HG03103 (cell line): ENCODE data around the gene SORCS2.

Experiments
- ATAC-seq: cut with Tn5 transposase; IDR thresholded peaks from one replicate; pipeline ENCODE4 v1.9.1; 2021; ENCODE audit warnings: low read depth; ENCODE audit not compliant: unreplicated experiment

Gene SORCS2

DNA sequence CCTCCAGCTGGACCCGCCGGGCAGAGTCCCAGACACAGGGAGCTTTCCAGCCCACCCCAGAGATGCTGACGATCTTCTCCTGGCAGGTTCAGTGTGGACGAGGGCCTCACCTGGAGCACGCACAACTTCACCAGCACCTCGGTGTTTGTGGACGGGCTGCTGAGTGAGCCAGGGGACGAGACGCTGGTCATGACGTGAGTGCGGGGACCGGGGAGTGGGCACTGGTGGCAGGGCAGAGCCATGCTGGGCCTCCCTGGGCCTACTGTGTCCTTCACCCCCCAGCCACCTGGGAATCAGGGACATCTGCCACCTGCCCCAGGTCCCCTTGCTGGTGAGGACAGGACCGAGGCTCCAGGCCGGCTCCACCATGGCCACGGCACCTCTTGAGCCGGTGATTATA lies 511.8 kb downstream of the SORCS2 start:
- no peak for ATAC-seq

DNA sequence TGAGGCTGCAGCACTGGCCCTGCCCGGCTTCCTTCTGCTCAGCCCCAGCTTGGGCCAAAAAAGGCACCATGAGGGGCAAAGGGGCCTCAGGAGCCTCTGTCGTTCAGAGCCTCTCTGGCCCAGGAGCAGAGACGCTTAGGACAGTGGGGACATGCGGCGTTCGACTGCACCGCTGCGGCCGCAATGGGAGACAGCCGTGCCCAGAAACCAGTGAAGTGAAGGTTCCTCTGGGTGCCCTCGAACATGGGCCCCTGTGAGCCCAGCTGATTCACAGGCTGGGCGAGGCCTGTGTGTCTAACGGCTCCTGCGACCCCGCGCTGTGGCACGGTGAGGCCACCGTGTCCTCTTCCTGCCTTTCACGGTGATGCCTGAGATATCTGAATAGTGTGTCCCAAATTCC lies 512.3 kb downstream of the SORCS2 start:
- ATAC-seq, result no peak

DNA sequence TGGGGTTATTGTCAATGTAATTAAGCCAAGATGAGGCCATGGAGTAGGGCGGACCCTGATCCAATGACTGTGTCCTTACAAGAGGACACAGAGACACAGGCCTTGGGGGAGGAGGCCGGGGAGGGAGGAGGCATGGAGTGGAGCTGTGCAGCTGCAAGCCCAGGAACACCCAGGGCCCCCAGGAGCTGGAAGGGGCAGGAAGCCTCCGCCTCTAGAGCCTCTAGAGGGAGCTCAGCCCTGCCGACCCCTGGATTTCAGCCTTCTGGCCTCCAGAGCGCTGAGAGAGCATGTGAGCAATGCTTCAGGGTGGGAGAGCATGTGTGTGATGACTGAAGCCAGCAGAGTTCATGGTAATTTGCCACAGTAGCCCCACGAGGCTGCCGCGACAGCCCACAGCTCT lies 512.7 kb downstream of the SORCS2 start:
- ATAC-seq, result no peak

DNA sequence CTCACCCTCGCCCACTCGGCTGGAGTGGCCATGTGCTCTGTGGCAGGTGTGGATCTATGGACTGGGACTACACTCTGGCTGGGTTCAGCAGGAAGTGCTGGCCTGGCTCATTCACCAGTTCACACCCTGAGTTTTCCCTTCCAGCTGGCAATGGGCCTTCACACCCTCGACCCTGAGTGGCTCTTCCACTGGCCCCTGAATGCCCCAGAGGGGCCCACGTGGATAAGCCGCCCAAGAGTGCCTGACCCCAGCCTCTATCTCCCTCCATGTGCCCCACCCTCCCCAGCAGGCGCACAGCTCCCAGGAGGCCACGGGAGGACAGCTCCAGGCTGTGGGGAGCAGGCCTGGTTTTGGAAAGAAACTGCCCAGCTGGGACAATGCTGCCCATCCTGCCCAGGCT lies 513.3 kb downstream of the SORCS2 start:
- ATAC-seq, result no peak

DNA sequence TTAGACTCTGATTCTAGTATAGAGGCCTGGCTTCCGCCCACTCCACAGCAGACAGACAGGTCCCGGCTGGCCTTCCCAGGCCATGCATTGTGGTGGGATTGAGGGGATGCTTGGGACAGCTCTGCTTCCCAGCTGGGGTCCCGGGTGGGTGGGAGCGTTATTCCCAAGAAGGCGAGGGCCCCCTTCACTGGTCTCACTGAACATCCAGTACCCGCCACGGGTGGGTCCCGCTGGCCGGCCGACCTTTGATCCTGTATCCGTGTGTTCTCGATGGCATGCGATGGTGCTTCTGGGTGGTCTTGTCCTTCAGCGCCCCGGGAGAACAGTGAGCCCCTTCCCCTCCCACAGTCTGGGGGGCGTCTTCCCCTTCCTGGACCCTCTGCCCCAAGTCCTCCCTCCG lies 515.9 kb downstream of the SORCS2 start:
- ATAC-seq, result no peak

DNA sequence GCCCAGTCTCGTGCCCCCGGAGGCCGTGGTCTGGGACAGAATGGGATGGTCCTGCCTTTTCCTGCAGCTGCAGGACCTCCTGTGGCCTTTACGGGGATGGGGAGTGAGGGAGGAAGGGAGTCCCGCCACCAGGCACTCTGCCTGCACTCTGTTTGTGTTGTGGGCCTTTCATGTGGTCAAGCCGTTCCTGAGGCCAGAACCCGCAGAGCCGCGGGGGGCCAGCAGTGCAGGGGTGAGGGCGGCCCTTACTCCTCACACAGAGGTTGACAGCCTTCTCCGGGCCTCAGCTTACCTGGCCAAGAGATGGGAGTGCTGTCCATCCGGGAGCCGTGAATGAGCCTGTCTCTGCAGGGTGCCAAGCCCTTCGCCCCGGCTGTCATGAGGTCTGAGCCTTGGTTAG lies 516.6 kb downstream of the SORCS2 start:
- no peak for ATAC-seq

DNA sequence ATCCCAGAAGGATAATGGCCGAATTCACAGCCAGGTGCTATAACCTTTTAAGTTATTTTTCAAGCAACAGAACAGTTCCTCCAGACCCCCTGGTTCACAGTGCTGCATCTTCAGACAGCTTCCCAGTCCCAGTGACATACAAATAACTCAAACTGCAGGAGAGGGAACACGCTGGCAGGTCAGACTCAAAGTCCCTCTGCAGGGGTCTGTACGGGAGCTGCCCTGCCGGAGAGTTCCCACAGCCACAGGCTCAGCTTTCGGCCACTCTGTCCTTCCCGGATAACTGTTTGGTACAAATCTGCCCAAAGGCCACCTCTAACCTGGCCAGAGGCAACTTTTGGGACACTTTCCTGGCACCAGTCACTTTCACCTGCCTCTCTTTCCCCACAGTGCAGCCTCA lies 517.1 kb downstream of the SORCS2 start:
- ATAC-seq, result no peak

DNA sequence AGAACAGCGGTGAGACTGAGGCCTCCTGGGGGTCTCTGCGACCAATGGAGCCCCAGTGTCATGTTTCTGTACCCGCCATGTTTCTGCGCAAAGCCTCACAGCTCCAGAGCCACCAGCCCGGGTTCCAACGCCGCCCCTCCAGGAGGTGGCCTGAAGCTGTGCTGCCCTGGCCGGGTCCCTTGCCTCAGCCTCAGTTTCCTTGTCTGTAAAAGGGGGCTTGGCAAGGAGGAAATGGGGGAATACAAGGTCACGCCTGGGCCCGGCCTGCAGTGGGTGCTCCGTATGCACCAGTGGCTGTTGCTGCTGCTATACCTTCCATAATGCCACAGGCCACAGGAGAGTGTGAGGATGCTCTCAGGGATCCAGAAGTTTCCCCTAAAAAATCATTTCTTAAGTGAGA lies 517.8 kb downstream of the SORCS2 start:
- no peak for ATAC-seq

DNA sequence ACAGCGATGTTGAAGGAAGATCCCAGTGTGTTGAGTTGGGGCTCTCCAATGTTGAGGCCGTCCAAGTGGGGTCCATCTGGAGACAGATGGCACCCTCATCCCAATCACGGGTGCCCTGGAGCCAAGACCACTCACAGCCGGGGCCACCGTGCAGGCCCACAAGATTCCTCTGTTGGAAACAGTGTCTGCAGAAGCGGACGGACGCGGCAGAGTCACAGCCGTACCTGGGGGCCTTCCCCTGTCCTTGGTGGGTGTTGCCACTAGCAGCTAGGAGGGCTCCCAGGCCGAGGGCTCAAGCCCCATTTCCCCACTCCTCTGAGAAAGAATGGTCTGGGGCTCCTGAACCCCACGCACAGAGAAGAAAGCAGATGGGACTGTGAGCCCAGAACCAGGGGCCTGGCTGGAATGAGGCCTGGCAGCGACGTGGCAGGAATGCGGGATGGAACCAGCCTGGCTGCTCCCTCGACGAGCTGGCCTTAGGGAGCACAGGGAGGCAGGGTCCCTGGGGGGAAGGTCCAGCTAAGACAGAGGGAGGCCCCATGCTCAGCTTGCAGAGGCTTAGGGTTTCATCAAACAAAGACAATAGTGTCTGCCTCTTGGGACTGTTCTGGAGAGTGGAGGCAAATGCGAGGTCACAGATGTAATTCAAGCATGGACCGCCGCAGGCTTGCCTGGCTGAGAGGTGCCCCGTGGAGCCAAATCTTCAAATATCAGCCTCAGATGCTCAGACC lies 518.4 kb downstream of the SORCS2 start:
- ATAC-seq, result no peak

DNA sequence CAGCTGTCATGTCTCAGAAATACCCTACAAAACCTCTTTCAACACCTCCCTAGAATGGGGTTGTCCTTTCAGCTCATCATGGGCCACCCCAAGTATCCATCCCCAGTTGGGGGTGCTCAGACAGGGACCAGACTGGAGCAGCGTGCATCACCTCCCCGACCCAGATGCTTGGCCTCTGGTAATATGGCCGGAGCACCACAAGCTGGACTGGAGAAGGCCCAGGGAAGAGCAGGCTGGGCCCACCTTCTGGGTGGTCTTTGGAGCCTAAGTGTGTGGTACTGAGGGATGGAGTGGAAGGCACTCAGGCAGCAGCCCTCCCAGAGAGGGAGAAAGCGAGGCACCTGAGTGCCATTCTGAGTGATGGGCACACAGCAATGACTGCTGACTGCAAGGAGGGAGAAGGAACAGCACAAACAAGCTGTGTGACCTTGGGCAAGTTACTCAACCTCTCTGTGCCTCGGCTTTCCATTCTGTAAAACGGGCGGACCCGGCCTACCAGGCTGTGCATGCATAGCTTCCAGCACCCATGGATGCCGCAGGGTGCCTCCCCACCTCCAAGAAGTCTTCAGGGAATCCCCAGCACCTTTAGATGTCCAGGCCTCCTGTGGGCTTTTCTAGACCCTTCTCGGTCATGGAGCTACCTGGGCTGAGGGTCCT lies 519.1 kb downstream of the SORCS2 start:
- no peak for ATAC-seq

DNA sequence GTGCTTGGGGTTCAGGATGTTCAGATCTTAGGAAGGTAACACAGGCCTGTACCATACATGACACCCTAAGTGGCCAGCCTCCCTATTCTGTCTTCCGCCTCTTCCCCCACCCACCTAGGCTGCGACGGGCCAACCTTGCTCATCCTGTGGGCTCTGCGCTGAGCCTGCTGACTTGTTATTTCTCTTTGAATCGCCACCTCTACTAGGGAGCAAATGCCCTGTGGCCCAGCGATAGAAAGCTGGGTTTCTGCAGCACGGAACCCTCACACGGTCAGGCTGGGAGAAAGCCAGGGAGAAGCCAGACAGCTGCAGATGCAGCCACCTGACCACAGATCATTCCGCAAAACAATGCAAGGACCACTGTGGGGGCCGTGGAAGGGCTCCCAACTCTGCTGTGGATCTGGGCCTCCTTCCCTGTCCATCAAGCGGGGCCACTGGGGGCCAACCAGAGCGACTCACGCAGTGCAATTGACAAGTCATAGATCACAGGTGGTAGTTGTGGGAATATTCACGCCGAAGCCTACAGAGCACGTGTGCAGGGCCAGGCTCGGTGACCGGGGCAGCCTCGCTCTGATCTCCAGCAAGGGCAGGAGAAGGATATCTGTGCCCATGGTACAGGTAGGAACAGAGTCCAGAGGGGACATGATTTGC lies 519.8 kb downstream of the SORCS2 start:
- no peak for ATAC-seq

DNA sequence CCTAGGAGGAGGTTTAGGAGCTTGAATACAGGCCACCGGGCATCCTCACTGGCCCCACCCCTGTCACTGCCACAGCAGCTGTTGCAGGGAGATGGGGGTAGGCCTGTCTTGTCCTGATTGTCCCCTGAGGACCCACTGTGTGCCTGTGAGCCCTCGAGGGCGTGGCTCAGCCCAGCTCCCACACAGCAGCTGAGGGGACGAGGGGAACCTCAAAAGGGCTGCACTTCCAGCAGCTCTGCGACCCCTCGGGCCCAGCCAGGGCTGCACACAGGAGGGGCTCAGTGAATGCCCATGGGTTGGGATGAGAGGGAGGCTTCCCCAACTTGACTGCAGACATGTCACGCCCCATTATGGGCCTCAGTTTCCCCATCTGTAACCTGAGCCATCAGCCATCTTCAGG lies 521.4 kb downstream of the SORCS2 start:
- ATAC-seq, result no peak

DNA sequence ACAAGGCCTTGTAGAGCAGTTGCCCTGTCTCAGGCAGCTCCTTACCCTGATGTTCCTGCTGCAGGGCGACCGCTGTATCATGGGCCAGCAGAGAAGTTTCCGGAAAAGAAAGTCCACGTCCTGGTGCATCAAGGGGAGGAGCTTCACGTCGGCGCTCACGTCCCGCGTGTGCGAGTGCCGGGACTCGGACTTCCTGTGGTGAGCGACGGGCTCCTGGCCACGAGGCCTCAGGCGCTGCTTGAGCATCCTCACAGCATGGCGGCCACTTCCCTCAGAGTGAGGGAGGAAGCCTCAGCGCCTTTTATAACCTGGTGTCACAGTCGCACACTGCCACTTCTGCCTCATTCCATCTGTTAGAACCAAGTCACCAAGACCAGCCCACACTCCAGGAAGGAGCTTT lies 521.8 kb downstream of the SORCS2 start:
- no peak for ATAC-seq

DNA sequence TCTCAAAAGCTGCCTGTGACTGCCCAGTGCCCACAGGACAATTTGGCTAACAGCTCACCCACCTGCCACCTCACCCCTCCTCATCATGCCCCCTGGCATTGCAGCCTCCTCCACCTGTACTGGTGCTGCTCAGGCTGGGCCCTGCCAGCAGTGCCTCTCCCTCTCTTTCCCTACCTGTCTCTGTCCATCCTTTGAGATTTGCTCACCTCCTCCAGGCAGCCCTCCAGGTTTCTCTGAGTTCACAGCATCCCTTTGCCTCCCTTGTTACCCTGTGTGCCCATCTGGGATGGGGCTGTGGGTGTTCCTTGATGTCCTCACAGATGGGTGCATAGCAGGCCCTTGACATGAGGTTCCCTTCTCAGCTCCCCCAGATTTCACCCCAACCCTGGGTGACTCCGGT lies 522.4 kb downstream of the SORCS2 start:
- ATAC-seq, result no peak

DNA sequence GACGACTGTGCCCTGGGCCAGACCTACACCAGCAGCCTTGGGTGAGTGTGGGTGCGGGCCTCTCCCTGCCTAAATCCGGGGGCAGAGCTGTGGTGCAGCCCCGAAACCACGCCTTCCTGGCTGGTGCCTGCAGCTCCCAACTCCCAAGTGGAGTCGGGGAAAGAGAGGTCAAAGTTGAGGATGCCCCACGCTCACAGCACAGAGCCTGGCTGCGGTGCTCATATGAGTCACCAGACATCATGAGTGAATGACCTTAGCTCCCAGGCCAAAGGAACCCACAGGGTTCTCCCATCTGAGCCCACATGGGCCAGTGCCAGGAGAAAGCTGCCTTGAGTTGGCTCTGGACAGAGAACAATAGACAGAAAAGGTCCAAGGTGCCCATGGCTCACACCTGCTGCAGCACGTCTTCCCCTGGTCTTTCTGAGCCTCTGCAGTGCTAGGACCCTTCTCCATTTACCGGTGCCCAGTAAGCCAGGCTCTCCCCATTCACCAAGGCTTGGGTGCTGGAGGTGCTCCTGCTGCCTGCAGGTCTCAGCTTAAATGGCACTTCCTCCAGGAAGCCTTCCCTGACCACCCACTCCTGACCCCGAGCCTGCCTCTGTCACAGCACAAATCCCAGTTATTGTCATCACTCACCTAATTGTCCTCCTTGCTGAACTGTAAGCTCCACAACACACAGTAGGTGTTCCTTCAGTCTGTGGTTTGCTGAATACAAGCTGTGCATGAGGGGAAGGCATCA lies 523.1 kb downstream of the SORCS2 start:
- ATAC-seq, result no peak

DNA sequence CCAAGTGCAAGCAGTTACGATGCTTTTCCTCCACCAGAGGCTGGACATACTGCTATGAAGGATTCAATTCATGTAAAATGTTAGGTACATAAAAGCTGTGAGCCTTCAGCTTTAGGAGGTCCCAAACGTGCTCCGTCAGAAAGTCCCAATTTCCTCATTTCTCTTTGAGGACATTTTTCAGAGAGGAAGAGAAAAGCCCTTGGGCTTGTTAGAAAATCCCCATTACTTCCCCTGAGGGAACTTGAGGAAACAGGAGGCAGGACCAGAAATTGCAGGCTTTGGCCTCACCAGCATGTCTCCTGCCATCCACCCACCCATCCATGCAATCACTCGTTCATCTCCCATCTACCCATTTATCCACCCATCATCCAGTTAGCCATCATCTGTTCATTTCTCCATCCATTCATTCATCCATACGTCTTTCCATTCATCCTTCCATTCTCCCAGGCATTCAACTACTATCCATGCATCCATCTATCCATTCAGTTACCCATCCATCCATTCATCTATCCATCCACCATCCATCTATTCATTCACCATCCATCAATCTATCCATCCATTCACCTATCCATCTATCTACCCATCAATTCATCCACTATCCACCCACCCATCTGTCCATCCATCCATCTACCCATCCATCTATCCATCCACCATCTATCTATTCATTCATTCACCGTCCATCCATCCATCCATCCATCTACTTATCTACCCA lies 523.8 kb downstream of the SORCS2 start:
- ATAC-seq, result no peak

DNA sequence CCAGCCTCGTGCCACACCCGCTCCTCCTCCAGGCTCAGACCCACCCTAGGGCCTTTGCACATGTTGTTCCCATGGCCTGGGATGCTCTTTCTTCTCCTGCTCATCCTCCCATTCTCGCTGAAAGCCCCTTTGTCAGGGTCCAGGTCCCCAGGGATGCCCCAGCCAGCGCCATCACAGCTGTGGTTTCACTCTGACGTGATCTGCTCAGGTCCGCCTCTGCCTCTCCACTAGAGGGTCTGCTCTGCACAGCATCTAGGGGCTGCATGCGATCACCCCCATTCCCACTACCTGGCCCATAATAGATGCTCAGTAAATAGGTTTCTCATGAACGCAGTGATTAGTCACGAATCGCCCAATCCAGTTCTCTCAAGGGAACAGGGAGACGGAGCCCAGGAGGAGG lies 524.8 kb downstream of the SORCS2 start:
- ATAC-seq, result no peak

DNA sequence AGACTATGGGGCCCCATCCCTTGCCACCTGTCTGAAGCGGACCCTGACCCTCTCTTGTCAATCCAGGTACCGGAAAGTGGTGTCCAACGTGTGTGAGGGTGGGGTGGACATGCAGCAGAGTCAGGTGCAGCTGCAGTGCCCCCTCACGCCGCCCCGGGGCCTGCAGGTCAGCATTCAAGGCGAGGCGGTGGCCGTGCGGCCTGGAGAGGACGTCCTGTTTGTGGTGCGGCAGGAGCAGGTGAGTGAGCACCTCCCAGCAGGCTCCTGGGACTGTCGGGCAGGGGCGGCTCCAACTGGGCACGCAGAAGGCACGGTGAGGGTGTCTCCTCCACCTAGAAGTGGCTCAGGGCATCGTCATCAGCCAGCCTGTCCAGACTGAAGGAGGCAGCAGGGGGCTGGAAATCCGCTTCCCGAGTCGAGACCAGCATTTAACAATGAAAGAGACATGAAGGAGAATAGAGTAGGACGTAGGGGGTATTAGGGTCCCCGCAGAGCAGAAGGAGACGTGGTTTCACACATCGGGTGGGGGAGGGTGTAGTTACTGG lies 525.7 kb downstream of the SORCS2 start:
- ATAC-seq, result no peak

DNA sequence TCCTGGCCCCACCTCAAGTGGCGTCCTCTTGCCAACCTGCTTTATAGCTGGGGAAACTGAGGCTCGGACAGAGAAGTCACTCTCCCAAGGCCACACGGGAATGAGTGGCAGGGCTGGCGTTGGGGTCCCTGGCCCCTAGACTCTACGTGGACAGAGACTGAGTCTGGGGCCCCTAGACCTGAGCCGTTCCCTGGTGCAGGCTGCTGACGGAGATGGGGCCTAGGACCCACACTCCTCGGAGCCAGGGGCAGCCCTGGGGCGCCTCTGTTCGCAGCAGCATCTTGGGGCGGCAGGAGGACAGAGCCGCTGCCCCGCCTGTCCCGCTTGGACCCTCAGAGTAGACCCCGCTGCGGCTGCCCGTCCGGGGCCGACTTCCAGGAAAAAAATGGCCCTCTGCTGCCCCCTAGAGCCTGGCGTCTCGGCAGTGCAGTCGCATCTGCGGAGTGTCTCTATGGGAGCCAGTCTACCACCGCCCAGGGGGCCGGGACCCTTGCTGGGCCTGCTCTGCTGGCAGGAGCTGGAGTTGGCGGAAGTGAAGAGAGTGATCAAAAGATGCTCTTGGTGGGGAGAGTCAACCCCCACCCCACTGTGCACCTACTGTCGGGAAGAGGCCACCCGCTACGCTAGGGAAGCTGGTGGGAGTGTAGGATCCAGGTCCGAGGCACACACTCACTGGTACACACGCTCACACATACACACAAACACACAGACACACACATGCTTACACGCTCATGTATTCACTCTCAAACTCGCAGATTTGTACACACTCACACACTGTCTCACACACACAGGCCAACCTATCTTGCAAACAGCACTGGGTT lies 527.2 kb downstream of the SORCS2 start:
- no peak for ATAC-seq
